ENCODE data around the gene SHROOM3.
"Not testable (repeated sequence)": the region's sequence is repeated elsewhere in the genome, so short reads cannot be mapped to it uniquely, and the experiment has no call there.

Gene SHROOM3

GRCh38 chr4:76600447-76600846 is 165.4 kb downstream of the SHROOM3 start:
- DNase-seq, result no peak

GRCh38 chr4:76601791-76602190 is 166.8 kb downstream of the SHROOM3 start:
- DNase-seq, result no peak

- DNase-seq, result no peak
Measured at GRCh38 chr4:76605099-76605563, 170.1 kb downstream of the SHROOM3 start.

- DNase-seq, result no peak
Measured at GRCh38 chr4:76606645-76607265, 171.7 kb downstream of the SHROOM3 start.

- DNase-seq, result no peak
Measured at GRCh38 chr4:76607266-76607799, 172.3 kb downstream of the SHROOM3 start.

- DNase-seq, result no peak
Measured at GRCh38 chr4:76607846-76608245, 172.8 kb downstream of the SHROOM3 start.

- DNase-seq, result not testable (repeated sequence)
Measured at GRCh38 chr4:76608549-76608948, 173.5 kb downstream of the SHROOM3 start.

GRCh38 chr4:76610751-76611547 is 175.9 kb downstream of the SHROOM3 start:
- DNase-seq, result no peak

GRCh38 chr4:76611616-76612207 is 176.7 kb downstream of the SHROOM3 start:
- DNase-seq, result no peak

- DNase-seq, result no peak
Measured at GRCh38 chr4:76614589-76614988, 179.6 kb downstream of the SHROOM3 start.

GRCh38 chr4:76615999-76616398 is 181.0 kb downstream of the SHROOM3 start:
- no peak for DNase-seq

- no peak for DNase-seq
Measured at GRCh38 chr4:76616526-76616925, 181.5 kb downstream of the SHROOM3 start.

GRCh38 chr4:76620723-76621468 is 185.9 kb downstream of the SHROOM3 start:
- no peak for DNase-seq

- DNase-seq, result no peak
Measured at GRCh38 chr4:76622126-76622525, 187.1 kb downstream of the SHROOM3 start.

GRCh38 chr4:76622717-76623116 is 187.7 kb downstream of the SHROOM3 start:
- no peak for DNase-seq

- DNase-seq, result no peak
Measured at GRCh38 chr4:76623217-76624045, 188.4 kb downstream of the SHROOM3 start.

- DNase-seq, result no peak
Measured at GRCh38 chr4:76624241-76624681, 189.2 kb downstream of the SHROOM3 start.

- DNase-seq, result no peak
Measured at GRCh38 chr4:76624931-76625715, 190.1 kb downstream of the SHROOM3 start.

- DNase-seq, result no peak
Measured at GRCh38 chr4:76626686-76627465, 191.8 kb downstream of the SHROOM3 start.

- DNase-seq, result no peak
Measured at GRCh38 chr4:76628251-76628650, 193.2 kb downstream of the SHROOM3 start.

Measured in stimulated activated CD4-positive, alpha-beta T cell treated with anti-CD3 and anti-CD28 coated beads, Interleukin-1b, Interleukin-23, amount 100 ng/mL, for 48 hours (primary cell).